Measurements from ENCODE around the gene MFSD12.

- no peak for TF ChIP-seq CTCF (IDR thresholded peaks at IDR 0.05)
- no peak for TF ChIP-seq ZFX (IDR thresholded peaks at IDR 0.05; ENCODE audit: borderline replicate concordance)
Observed at GRCh38 chr19:3572855-3573161, 15.4 kb upstream of the MFSD12 start, which contains the start of gene HMG20B.

Data from 22Rv1 (cell line).